Left ventricle myocardium superior (tissue), 1 donor: ENCODE measurements around the gene SH3RF1. TPM values are rescaled to one million over a fixed set of nuclear protein-coding genes. Genes with fewer than 3 reads are reported as not detected.

Experiments used
- ATAC-seq: fragments of 200-7000 bp; cut with Tn5 transposase; one replicate; pipeline ENCODE4 v1.9.1; 2020; ENCODE audit warnings: mild to moderate bottlenecking, moderate library complexity
- DNase-seq: peaks from one replicate; pipeline ENCODE4 v3.0.0-alpha.2; 2020
- intact Hi-C: fragments of 100-400 bp; cut with micrococcal nuclease; formaldehyde crosslinking; loops from one replicate; pipeline ENCODE4 v1.11.0; 2022
- total RNA-seq: library from RNA; stranded (reverse); fragmentation: NEBNext Ultra II Directional; extraction: Animal tissue kit (Norgen Biotek cat#: 25700); gene quantifications from one replicate; pipeline ENCODE4 v1.2.1, GENCODE V29; 2021
- donor health status: DM: no; HTN: yes; CAD: no; lungs with severe emphysema.

Gene SH3RF1
- total RNA-seq, 1 donor from 2014 or later: 5.8 TPM

DNA sequence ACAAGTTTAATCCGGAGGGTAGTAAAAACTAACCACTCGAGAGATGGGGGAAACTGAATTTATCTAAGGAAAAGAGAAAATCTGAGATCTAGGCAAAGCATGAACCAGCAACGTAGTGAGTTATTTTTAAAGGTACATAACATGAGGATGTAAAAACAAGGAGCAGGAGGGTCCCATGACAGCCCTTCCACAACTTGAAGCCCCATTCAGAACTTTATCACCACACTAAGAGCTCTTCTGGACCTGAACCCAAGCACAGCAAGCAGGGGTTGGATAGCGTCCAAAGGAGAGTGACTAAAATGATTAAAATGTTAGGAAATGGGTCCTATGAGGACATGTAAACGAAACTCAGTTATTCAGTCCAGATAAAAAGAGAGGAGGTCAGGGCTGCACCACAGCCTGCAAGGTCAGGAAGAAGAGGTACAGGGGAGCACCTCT, 16.2 kb downstream of the SH3RF1 start:
- DNase-seq (no peak), ATAC-seq (peak; percentile 77)
- intact Hi-C loops: no loop called here

DNA sequence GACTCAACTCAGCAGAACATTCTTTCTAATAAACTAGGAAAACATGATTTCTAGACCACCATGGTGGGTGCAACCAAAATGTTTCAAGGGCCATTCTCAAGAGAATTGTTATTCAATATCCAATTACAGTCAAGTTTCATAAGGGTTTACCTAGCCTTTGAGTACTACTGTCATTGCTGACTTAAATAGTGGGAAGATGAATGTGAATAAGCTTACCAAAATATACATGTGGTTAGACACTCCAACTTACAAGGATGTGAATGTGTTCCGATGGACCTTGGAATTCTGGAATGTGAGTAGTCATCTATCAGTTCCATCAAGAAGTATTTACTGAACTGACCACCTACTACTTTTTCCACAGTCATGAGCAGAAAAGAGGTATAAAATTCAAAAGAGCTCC, 16.9 kb downstream of the SH3RF1 start:
- ATAC-seq (no peak), DNase-seq (no peak)
- intact Hi-C loops: no loop called here

DNA sequence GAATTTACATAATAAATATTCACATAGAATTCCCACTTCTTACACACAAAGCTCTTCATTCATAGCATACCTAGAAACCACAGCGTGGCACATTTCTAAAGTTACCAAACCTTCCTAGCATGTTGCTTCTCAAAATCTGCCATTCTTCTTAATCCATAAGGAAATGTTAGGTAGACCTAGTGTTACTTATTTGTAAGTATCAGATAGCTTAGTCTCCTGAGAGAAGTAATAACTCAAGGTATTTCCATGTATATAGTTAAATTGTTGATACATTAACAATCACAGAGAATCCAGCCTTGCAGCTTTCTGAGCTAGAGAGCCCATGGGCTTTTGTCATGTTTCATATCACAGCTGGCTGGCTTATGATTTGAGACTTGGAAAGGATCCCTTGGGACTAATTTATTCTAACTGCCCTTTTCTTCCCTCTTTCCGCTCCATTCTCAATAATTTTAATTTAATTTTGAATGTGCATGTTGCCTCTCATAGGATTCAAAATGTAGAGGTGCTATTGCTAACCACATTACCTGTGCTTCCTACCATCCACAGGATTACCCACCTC, 17.6 kb downstream of the SH3RF1 start:
- ATAC-seq (peak; percentile 15), DNase-seq (no peak)
- intact Hi-C loops: no loop called here

DNA sequence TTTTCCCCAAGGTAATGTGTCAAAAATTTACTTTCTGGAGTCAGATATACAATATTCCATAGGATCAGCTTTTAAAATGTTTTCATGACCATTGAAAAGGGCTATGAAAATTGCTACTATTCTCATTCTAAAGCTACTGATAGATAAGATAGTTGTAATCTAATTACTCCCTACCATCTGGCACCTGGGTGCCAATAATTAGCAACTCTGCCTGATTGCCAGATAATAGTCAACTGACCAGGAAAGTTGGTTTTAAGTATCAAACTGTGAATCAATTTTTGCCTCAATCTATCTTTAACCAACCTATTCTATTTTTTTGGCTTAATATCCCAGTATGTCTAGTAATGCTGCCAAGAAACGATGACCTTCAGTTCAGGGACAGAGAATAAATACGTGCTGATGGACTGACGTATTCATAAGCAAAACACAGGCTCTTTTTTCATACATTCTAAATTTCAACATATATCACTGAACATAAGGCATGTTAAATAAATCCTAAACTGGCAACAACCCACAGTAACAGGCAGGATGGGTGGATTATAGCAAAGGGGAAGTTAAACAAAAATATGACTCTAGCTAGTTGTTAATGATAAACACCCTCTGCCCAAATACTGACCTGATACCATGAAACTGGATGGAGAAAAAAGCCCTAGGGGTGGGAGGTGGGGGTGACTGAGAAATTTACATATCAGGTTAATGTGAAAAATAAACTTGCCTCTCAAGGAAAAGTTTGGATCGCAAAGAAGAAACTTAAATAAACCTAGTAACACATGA, 18.2 kb downstream of the SH3RF1 start:
- intact Hi-C loops: no loop called here
- DNase-seq (no peak), ATAC-seq (peak; percentile 54)

DNA sequence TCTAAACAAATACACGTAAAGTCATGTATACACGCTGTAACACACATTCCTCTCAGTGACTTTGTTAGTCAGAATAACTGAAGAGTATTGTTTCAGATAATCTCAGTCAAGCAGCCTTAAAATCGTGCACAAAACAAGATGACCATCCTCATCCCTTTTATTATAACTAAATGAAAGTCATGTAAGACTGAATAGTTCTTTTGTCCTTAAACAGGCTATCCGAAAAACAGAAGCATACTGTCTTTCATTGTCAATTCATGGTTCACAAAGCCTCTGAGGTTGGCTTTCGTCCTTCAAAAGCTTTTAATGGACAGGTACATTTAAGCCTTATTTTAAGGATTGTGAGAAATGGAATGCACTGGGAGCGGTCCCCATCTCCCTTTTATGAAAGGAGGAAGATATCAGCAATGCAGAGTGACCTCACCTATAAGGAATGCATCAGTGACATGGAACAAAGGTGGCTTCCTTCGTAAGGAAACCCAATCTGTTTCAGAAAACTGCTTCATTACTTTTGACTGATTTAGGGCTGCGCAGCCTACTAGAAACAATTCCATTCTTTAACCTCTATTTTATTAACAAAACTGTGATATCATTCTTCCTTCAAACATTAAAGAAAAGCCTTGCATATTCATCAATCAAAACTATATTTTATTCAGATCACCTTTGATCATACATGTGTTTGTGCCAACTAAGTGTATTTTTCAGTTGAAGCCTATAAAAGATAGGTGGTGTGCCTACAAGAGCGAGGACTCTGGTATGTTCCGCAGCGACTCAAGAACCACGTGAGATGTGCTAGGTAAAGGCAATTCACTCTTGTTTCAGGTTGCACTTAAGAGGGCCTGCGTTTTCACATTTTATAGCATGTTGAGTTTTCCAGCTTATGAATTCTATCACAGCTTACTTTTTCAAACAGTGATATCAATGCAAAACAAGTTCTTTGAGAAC, 19.2 kb downstream of the SH3RF1 start:
- DNase-seq (no peak), ATAC-seq (no peak)
- intact Hi-C loops: no loop called here

DNA sequence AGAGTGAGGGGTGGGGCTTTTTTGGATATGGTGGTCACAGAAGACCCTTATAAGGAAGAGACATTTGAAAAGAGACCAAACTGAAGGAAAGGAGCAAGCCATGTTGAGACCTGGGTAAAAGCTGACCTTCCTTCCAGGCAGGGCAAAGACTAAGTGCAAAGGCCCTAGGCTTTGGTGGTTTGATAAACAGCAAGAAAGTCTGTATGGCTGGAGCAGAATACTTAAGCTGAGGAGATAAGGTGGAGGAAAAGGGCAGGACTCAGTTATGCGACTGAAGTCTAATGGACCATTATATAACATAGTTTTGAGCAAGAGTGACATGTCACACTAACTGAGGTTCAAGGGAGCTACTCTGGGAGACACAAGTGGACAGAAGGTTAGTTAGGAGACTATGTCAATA, 20.0 kb downstream of the SH3RF1 start:
- no peak for ATAC-seq
- intact Hi-C loops: no loop called here

DNA sequence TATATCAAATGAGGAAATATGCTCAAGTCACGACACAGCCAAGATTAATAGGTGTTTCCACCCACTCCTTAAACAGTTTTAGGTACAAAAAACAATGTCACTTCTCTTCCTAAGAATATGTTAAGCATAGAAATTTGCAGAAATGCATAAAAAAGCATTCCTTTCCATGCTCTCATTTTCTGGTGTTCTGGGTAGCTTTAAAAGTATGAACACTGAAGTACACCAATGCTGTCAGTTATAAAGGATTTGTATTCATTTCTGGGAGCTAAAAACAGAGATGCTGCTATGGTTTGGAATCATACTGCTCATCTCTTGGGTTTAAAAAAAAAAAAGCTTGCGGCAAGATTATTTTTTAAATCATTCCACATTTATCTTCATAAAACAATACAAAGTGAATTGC, 20.8 kb downstream of the SH3RF1 start:
- ATAC-seq: no peak
- intact Hi-C loops: no loop called here
- no peak for DNase-seq

More for the DNA sequence above, 20.0 kb downstream of the SH3RF1 start:
- no peak for DNase-seq

DNA sequence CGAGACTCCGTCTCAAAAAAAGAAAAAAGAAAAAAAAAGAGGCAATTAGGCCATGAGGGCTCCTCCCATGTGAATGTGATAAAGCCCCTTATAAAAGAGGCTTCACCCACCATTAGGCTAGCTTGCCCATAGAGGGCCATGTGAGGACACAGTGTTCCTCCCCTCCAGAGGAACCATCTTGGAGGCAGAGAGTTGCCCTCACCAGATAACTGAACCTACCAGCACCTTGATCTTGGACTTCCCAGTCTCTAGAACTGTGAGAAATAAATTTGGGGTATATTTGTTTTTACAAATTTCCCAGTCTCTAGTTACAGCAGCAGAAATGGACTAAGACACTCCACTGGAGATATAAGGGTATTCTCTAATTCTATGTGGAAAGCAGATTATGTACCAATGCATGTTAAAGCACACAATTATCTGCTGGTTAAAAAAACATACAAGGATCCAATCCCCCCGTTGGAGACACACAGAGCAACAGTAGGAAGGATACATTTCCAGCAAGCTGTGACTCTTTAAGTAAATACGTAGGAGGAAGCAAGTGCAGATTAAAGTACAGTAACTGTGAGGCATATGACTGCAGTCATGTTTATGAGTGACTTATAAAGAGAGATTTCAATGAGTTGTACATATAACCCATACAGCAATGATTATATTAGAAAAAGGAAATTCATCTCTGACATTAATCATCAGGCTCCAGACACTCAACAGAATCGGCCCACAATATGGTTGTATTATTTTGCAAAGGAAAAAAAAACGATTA, 21.4 kb downstream of the SH3RF1 start:
- intact Hi-C loops: no loop called here
- DNase-seq (no peak), ATAC-seq (no peak)

DNA sequence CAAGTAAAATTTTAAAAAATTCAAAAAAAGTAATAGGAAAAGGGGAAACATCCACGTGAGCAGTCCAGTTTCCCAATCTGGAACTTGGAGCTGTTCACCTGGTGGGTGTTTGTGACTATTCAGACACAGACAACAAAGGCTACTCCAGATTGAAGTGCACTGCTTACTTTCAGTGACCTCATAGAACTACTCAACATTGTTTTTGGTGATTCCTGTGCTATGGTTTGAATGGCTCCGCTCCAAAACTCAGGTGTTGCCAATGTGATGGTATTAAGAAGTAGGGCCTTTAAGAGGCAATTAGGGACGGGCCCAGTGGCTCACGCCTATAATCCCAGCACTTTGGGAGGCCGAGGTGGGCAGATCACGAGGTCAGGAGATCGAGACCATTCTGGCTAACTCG, 22.1 kb downstream of the SH3RF1 start:
- ATAC-seq (no peak), DNase-seq (no peak)
- intact Hi-C loops: no loop called here

DNA sequence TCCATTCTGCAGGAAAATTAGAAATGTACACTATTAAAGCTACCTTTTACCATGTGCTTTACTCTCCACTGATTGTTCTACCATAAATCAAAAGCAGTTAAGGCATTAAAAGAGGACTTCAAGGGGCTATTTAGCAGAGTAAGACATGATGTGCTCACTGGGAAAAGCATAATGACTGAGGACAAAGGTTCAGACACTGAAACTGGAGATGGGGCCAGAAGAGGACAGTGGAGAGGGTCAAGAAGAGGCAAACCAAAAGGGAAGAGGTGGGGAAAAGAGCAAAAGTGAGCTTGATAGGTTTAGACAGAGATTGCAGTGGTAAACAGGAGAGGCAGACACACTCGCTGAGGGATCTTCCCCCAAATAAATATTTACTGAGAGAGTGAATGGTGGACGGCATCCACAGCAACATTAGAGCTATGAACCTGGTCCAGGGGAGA, 23.8 kb downstream of the SH3RF1 start:
- intact Hi-C loops: no loop called here
- DNase-seq (no peak), ATAC-seq (no peak)

DNA sequence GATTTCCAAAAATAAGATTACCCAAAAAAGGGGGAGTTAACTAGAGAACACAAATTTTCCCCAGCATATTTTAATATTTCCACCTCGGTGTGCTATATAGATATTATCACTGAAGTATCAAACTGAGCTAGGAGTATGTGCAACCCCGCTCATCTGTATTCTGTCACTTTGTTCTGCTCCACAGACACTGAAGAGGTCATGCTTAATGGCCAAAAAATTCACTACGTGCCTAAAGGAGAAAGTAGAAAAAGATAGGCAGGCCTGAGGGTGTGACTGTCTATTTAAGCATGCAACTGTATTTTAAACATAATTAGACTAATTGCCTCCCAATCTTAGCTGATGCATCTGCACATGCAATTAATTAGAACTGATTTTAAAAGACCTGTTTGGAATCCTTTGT, 24.5 kb downstream of the SH3RF1 start:
- intact Hi-C loops: no loop called here
- ATAC-seq (no peak), DNase-seq (no peak)

DNA sequence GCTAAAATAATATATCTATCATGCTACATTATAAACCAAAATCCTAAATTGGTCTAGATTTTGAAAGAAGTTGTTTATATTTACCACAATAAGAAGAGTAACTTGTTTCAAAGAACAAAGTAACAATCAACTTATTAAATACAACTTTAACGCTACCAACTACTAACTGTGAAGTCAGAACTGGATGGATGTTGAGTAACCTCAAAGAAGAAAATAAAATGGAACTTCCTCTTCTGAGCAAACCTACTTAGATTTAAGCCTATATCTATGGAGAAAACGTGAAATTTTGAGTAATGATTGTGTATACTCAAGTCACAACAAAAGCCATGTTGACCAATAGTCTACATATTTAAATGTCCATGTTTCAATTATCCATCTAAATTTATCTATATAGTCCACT, 25.7 kb downstream of the SH3RF1 start:
- intact Hi-C loops: no loop called here
- DNase-seq (no peak), ATAC-seq (no peak)

DNA sequence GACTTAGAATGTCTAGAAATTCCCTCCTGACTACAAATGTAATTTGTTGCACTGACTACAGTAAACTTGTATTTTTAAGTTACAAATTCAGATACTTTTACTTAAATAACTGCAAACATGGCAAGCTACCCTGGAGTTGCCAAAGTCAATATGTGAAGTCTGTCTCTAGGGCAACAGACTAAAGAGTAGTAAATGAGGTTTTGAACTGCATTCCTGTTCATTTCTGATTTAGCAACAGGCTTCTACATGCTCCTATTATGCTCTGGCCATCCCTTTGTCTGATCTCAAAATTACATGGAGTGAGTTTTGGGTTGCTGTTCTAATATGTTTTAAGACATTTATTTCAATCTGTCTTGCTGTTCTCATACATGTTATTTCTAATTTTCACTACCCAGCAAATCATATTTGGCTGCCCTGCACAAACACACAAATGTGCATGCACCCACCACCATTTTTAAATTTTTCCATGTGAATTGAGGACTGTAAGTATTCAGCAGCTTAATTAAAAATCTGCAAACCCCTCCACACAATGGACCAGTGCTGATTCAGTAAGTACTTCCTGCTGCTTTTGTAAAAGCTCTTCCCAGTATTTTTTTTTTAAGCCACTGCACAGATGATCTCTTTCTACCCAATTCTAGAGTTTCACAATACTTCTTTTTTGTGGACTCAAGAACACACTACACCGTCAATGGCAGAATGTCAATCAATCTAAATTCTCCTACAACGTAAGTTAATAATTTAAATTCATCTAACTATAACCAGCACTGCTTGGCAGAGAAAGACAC, 26.7 kb downstream of the SH3RF1 start:
- DNase-seq: no peak
- ATAC-seq: peak; percentile 19
- intact Hi-C loops: no loop called here

DNA sequence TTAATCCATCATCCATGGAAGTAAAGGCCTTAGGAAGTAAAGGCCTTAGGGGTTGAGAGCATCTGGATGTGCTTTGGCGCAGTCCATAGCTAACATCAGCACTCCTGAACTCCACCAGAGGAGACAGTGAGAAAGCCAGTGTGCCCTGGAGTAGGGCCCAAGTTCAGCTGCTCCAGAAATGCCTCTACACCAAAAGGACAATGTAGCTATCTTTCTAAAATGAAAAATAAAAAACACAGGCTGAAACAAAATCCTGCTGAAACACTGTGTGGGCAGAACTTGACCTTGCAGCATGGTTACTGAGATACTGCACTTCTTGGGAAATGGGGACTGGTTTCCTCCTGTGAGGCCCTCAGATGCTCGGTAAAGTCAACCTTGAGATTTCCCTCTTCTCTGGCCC, 29.3 kb downstream of the SH3RF1 start:
- peak; percentile 32 for ATAC-seq
- DNase-seq: no peak
- intact Hi-C loops: no loop called here

DNA sequence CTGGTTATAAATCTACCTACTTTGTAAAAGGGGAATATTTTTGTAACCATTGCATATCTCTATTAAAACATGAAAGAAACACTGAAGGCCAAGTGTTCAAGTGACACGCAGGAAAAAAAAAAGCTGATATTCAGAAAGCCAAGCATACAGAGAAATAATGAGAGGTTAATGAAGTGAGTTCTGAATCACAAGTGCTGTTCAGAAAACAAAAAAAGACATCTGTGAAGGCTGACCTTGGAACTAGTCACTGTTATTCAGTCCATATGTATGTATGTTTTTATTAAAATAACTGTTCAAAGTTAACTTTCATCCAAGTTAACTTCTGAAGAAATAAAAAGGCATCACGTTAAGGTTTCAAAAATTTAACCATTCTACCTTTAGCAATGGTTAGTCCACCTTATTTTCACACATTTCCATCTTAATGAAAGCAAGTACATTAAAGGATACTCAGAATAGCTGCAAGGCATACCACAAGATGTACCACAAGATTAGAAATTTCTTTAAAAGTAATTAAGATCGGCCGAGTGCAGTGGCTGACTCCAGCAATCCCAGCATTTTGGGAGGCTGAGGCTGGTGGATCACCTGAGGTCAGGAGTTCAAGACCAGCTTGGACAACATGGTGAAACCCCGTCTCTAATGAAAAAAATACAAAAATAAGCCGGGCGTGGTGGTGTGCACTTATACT, 31.4 kb downstream of the SH3RF1 start:
- DNase-seq (no peak), ATAC-seq (no peak)
- intact Hi-C loops: no loop called here

DNA sequence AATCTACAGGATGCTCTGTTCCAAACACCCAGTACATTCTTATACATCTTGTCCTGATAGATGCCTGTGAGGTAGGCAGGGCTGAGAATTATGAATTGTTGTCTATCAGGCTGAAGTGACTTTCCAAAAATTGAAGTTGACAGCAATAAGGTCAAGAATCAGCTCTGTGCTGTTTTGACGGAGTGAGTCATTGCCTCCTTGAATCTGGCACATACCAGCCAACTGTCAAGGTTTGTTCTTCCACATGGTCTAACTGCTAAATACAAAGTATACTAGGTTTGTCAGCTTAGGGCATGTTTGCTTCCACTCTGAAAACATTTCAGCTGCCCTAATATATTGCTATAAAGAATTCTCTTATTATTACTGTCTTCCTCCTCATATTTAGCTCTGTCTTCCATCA, 32.3 kb downstream of the SH3RF1 start:
- ATAC-seq: peak; percentile 84
- no peak for DNase-seq
- intact Hi-C loops: no loop called here

DNA sequence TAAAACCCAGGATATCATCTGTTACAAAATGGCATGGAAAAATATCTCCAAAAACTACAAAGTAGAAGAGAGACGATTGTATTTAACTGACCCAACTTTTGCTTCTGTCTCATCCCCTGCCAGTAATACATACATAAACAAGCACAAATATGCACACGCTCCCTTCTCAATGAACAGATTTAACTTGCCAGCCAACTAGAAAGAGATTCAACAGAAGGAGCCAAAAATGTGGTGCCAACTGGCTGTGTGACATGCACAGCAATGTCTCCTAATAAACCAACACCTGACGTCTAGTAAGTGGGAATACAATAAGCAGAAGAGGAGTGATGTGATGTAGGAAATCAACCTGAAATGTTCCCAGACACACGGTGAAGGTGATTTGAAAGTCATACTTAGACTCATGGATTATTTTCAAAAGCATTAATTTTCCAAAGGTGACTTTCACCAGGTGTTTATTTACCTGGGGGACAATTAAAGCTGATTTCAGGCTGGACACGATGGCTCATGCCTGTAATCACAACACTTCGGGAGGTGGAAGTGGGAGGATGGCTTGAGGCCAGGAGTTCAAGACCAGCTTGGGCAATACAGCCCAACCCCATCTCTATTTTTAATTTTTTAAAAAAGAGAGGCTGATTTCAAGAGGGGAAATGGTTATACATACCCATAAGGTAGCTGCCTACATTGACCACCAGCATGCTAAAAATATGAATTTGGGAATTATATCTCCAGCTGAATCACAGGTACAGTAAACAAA, 33.7 kb downstream of the SH3RF1 start:
- intact Hi-C loops: no loop called here
- DNase-seq (no peak), ATAC-seq (peak; percentile 63)
